GM12878 (cell line): ENCODE measurements around the gene MGLL. TPM values are rescaled to one million over a fixed set of nuclear protein-coding genes. Genes with fewer than 3 reads are reported as not detected.
A peak's percentile ranks its signal among the peaks of the same experiment; 100 is the strongest.

Experiments used
- ATAC-seq: fragments of 200-7000 bp; cut with Tn5 transposase; 3 replicates; pipeline ENCODE4 v1.9.1; 2020; ENCODE audit warnings: mild to moderate bottlenecking, moderate library complexity
- BruUV-seq: library from RNA; stranded (reverse); fragments of 400-500 nt; replicated peaks from 2 replicates; lab custom pipeline; 2021; lab: Mats Ljungman, UMichigan
- CTCF ChIA-PET: fragments of 300-600 bp; sonication (Branson Sonifier 250); formaldehyde crosslinking; extraction: SDS; loops from one replicate; lab custom pipeline; 2021; ENCODE audit warnings: inconsistent platforms; lab: Yijun Ruan, JAX
- POLR2A ChIA-PET: fragments of 350-600 bp; formaldehyde crosslinking; extraction: SDS; loops from one replicate; lab custom pipeline; 2021; ENCODE audit warnings: inconsistent platforms; lab: Charles Lee
- RAD21 ChIA-PET: fragments of 300-600 bp; sonication (Branson Sonifier 250); formaldehyde crosslinking; loops from one replicate; lab custom pipeline; 2023; ENCODE audit warnings: antibody characterized with exemption; ENCODE audit not compliant: unreplicated experiment; lab: Charles Lee
- SMC1A ChIA-PET: fragments of 300-600 bp; sonication (Branson Sonifier 250); formaldehyde crosslinking; loops from one replicate; lab custom pipeline; 2023; ENCODE audit not compliant: unreplicated experiment, uncharacterized antibody; lab: Charles Lee
- DNase-seq: peaks from one replicate; pipeline ENCODE4 v3.0.0-alpha.2; 2011; ENCODE audit warnings: low read depth, low spot score
- FAIRE-seq: peaks from 3 replicates; lab custom pipeline; 2011; peaks lifted over from hg19 to GRCh38; lab: Jason Lieb, UNC
- H2AFZ ChIP-seq: 2 replicates; pipeline ENCODE4 v1.6.0; 2011; ENCODE audit warnings: low read depth, low read length, control low read depth; ENCODE audit not compliant: control insufficient read depth
- H3K27ac ChIP-seq: 2 replicates; pipeline ENCODE4 v1.5.1; 2011; ENCODE audit warnings: control low read depth; ENCODE audit not compliant: control insufficient read depth, insufficient read depth
- H3K27me3 ChIP-seq, 2 experiments: replicated peaks in 1 of 2; 2 replicates each; pipeline versions ENCODE4 v1.6.0 to v1.6.1; 2011; ENCODE audit warnings: low read length in 1 of 2; ENCODE audit not compliant: control insufficient read depth in 2 of 2, insufficient read depth in 2 of 2
- H3K36me3 ChIP-seq, 2 experiments: 2 replicates each; pipeline ENCODE4 v1.5.1; 2011; ENCODE audit warnings: low read length in 1 of 2; ENCODE audit not compliant: control insufficient read depth in 2 of 2, insufficient read depth in 2 of 2
- H3K4me1 ChIP-seq: 2 replicates; pipeline ENCODE4 v1.6.1; 2011; ENCODE audit warnings: mild to moderate bottlenecking, low read length, moderate library complexity, mixed read lengths; ENCODE audit not compliant: control insufficient read depth, insufficient read depth
- H3K4me2 ChIP-seq: 2 replicates; pipeline ENCODE4 v1.6.0; 2011; ENCODE audit warnings: control low read depth; ENCODE audit not compliant: control insufficient read depth, insufficient read depth
- H3K4me3 ChIP-seq: fragments of 200-600 bp; sonication (generic); 2 replicates; pipeline ENCODE4 v1.5.1; 2016
- H3K79me2 ChIP-seq: 2 replicates; pipeline ENCODE4 v1.6.0; 2011; ENCODE audit warnings: low read length; ENCODE audit not compliant: control insufficient read depth, insufficient read depth
- H3K9ac ChIP-seq: 2 replicates; pipeline ENCODE4 v1.8.0; 2011; ENCODE audit warnings: low read length, control low read depth, mixed read lengths; ENCODE audit not compliant: control insufficient read depth, insufficient read depth
- H3K9me3 ChIP-seq: replicated peaks from 3 replicates; pipeline ENCODE4 v1.5.1; 2011; ENCODE audit warnings: mild to moderate bottlenecking, low read length; ENCODE audit not compliant: control insufficient read depth, insufficient read depth
- H4K20me1 ChIP-seq: 2 replicates; pipeline ENCODE4 v1.6.0; 2011; ENCODE audit not compliant: control insufficient read depth, insufficient read depth
- EP300 ChIP-seq, 2 experiments: fragments of 150-350 bp in 1 of 2; IDR thresholded peaks; 2 replicates each; pipeline ENCODE4 v1.6.1; 2011 to 2012; ENCODE audit warnings: low read depth in 2 of 2, low read length in 2 of 2, borderline replicate concordance in 1 of 2, improper control_type of control experiment in 1 of 2, inconsistent platforms in 1 of 2; ENCODE audit not compliant: control insufficient read depth in 1 of 2
- TBL1XR1 ChIP-seq: IDR thresholded peaks from 2 replicates; pipeline ENCODE4 v1.6.1; 2012; ENCODE audit warnings: low read depth, low read length, improper control_type of control experiment
- WGBS: methylation state at CpG from one replicate; pipeline ENCODE4 v1.1.6; 2016; ENCODE audit warnings: low lambda C conversion rate; ENCODE audit not compliant: insufficient replicate concordance, insufficient coverage; ENCODE audit errors: missing lambda C conversion rate; 5-methylcytosine and 5-hydroxymethylcytosine counted together
- in situ Hi-C: fragments of 300-500 bp; cut with MboI; formaldehyde crosslinking; loops from 9 replicates; pipeline ENCODE4 v1.14.3; 2018; ENCODE audit warnings: mixed read lengths
- intact Hi-C: fragments of 100-400 bp; cut with micrococcal nuclease; formaldehyde crosslinking; loops from one replicate; pipeline ENCODE4 v1.14.2; 2022; ENCODE audit not compliant: unreplicated experiment
- polyA plus RNA-seq, 11 experiments: library from polyadenylated mRNA; depleted of rRNA in 4 of 11; unstranded in 6 of 11; stranded (reverse) in 5 of 11; fragments of >200 nt; fragmentation: Nextera tagmentation in 4 of 11; fragmentation: Illumina TruSeq in 1 of 11; extraction: Ambion mirVana in 4 of 11; extraction: Trizol in 1 of 11; gene quantifications; 1 replicate in 1 of 11; 2 replicates in 10 of 11; pipeline versions ENCODE4 v1.2.1 to v1.2.3, GENCODE V29; 2011 to 2016; ENCODE audit warnings: inconsistent platforms in 2 of 11, missing spikeins in 2 of 11, low read depth in 1 of 11
- total RNA-seq, 4 experiments: library from RNA; depleted of rRNA in 3 of 4; stranded (reverse); fragments of >200 nt in 3 of 4; fragmentation: Illumina TruSeq in 1 of 4; extraction: Trizol in 1 of 4; gene quantifications; 2 replicates each; pipeline versions ENCODE4 v1.2.1 to v1.2.3, GENCODE V29; 2013 to 2021
- TF ChIP-seq, protein P1 (sequence below): fragments of 450-650 bp; IDR thresholded peaks from 2 replicates; pipeline ENCODE4 v1.6.1; 2017; ENCODE audit warnings: mild to moderate bottlenecking, moderate library complexity

Gene MGLL
- total and polyA plus RNA-seq, 10 of the 15 experiments (the other 5 are each of a cell fraction or from before 2014, with no cell fraction given), result 44.9 to 177 (median 72.9) TPM

DNA sequence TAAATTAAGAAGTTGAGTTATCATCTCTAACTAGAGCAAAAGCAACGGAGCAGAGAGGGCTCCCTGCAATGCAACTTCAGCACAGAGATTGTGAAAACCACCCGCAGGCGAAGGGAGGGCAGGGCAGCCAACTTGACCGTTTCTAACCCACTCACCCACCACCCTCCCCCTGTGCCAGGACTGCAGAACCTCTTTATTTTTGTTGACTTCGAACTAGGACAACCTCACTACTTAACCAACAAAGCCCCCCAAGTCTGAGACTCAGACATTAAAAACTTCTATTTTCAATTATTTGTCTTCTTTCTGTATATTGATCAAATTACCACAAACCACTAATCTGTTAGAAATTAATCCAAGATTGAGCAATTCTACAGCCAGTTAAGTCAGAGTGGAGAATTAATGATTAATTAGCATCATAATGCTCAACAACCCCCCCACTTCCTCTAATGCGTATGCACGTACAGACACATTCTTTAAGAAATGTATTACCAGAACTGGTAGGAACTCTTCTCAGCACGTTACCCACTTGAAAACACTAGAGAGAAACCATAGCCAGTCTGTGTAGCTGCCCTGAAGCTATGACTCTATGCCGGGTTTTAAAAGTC lies 2.0 kb downstream of the MGLL start (continued):
- TF ChIP-seq EP300 (IDR thresholded peaks at IDR 0.05; ENCODE audit: borderline replicate concordance in 1 of 2, control insufficient read depth in 1 of 2, low read depth in 2 of 2, low read length in 2 of 2), result 0 out of 4 replicates have a peak, but pooled peaks of 1 of the 2 experiments have one; percentile 18
- TF ChIP-seq, protein P1, sequence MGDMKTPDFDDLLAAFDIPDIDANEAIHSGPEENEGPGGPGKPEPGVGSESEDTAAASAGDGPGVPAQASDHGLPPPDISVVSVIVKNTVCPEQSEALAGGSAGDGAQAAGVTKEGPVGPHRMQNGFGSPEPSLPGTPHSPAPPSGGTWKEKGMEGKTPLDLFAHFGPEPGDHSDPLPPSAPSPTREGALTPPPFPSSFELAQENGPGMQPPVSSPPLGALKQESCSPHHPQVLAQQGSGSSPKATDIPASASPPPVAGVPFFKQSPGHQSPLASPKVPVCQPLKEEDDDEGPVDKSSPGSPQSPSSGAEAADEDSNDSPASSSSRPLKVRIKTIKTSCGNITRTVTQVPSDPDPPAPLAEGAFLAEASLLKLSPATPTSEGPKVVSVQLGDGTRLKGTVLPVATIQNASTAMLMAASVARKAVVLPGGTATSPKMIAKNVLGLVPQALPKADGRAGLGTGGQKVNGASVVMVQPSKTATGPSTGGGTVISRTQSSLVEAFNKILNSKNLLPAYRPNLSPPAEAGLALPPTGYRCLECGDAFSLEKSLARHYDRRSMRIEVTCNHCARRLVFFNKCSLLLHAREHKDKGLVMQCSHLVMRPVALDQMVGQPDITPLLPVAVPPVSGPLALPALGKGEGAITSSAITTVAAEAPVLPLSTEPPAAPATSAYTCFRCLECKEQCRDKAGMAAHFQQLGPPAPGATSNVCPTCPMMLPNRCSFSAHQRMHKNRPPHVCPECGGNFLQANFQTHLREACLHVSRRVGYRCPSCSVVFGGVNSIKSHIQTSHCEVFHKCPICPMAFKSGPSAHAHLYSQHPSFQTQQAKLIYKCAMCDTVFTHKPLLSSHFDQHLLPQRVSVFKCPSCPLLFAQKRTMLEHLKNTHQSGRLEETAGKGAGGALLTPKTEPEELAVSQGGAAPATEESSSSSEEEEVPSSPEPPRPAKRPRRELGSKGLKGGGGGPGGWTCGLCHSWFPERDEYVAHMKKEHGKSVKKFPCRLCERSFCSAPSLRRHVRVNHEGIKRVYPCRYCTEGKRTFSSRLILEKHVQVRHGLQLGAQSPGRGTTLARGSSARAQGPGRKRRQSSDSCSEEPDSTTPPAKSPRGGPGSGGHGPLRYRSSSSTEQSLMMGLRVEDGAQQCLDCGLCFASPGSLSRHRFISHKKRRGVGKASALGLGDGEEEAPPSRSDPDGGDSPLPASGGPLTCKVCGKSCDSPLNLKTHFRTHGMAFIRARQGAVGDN, result peak; percentile 54; the same call in 1 of the 2 replicates

DNA sequence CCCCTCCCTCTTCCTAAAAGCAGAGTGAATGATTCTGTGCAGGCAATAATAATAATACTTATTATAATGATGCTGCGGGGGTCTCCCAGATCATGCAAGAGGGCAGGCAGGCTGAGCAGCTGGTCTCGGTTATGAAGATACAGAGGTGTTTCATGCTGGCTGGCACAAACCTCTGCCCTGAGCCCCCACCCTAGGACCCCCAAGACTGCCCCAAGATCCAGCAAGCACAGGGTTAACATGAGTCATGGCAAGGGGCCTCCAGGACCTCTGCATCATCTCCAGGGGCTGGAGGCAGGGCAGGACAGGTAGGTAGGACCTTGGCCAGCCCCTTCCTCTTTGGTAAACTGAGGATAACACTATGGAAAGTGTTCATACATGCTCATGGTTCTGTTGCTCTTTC lies 2.7 kb downstream of the MGLL start:
- intact Hi-C loops (loop anchor here (2.0 to 5.0 kb wide), 3 partner anchors 65 to 227 kb away; partner anchors contain the start of gene TPRA1), in situ Hi-C loops (no loop called here)
- no peak for DNase-seq
- BruUV-seq, result no TSS peak
- Histone ChIP-seq H3K4me3 (0 out of 2 replicates have a peak overlapping the region, but pooled peaks have one; percentile 95), H3K27ac (peak overlapping the region; percentile 28), H3K36me3 (peaks cover 11 to 19% of the 10 kb centered on the region in 2 experiments), H3K4me2 (peak overlapping the region; percentile 67), H4K20me1 (no peaks in the 10 kb centered on the region), H3K4me1 (peaks cover 7% of the 10 kb centered on the region), H3K79me2 (peaks cover 29% of the 10 kb centered on the region), H2AFZ (no peak overlapping the region), H3K9me3 (no peaks in the 10 kb centered on the region; the same call in 2 of the 3 replicates), H3K27me3 (no peaks in the 10 kb centered on the region), H3K9ac (peak overlapping the region; percentile 82; the same call in 1 of the 2 replicates)
- 100% methylated on average over 2 of the region's 2 CpGs for WGBS
- TF ChIP-seq TBL1XR1, result no peak
- ChIA-PET SMC1A (interaction anchor here (0.7 to 11.5 kb wide), 7 partner anchors 15 to 171 kb away, joined by 3 to 116 read pairs (median 22); no protein-coding TSS in a partner anchor), RAD21 (interaction anchor here (5.0 to 6.2 kb wide), 3 partner anchors 16 to 67 kb away, joined by 33 to 91 read pairs (median 62); no protein-coding TSS in a partner anchor), POLR2A (interaction anchor here (1.6 to 5.2 kb wide), 6 partner anchors 8 to 84 kb away, joined by 5 to 55 read pairs (median 14); no protein-coding TSS in a partner anchor), CTCF (interaction anchor here (1.1 to 7.8 kb wide), 2 partner anchors 70 to 84 kb away, joined by 4 to 73 read pairs; no protein-coding TSS in a partner anchor)
- no peak for ATAC-seq
- FAIRE-seq, result no peak
